HEK293 (cell line): ENCODE measurements around the gene DPH6.
A peak's percentile ranks its signal among the peaks of the same experiment; 100 is the strongest.

Experiments used
- CTCF ChIP-seq: fragments of 450-650 bp; formaldehyde crosslinking; IDR thresholded peaks from 2 replicates; pipeline ENCODE4 v1.5.1; 2016; ENCODE audit warnings: missing biosample characterization, missing genetic modification characterization
- KLF16 ChIP-seq: fragments of 450-650 bp; formaldehyde crosslinking; IDR thresholded peaks from 2 replicates; pipeline ENCODE4 v1.5.1; 2017; ENCODE audit warnings: missing biosample characterization, missing genetic modification characterization
- KLF17 ChIP-seq: fragments of 450-650 bp; formaldehyde crosslinking; IDR thresholded peaks from 2 replicates; pipeline ENCODE4 v1.5.1; 2016; ENCODE audit warnings: missing biosample characterization, missing genetic modification characterization
- TCF7L2 ChIP-seq: IDR thresholded peaks from 2 replicates; pipeline ENCODE4 v1.6.1; 2011; ENCODE audit warnings: low read depth, mild to moderate bottlenecking, inconsistent platforms, low read length, moderate library complexity, borderline replicate concordance
- TSHZ1 ChIP-seq: fragments of 450-650 bp; formaldehyde crosslinking; IDR thresholded peaks from 2 replicates; pipeline ENCODE4 v1.5.1; 2016; ENCODE audit warnings: missing biosample characterization, missing genetic modification characterization, borderline replicate concordance
- ZNF561 ChIP-seq: fragments of 450-650 bp; IDR thresholded peaks from 2 replicates; pipeline ENCODE4 v1.5.1; 2018; ENCODE audit warnings: missing biosample characterization, missing genetic modification characterization, borderline replicate concordance

GRCh38 chr15:35545824-35546510 is at the start of gene DPH6:
- TF ChIP-seq ZNF561 (tag by site-specific recombination) (peak; percentile 80), TSHZ1 (tag by site-specific recombination) (no peak), KLF16 (tag by site-specific recombination) (no peak), KLF17 (tag by site-specific recombination) (no peak; the same call in 1 of the 2 replicates), CTCF (tag by site-specific recombination) (0 out of 2 replicates have a peak, but pooled peaks have one; percentile 14), TCF7L2 (no peak)
